GM21619 (cell line): ENCODE data around the gene GOLPH3L.
"Not testable (repeated sequence)": the region's sequence is repeated elsewhere in the genome, so short reads cannot be mapped to it uniquely, and the experiment has no call there.

Source experiments
- ATAC-seq: cut with Tn5 transposase; IDR thresholded peaks from one replicate; pipeline ENCODE4 v1.9.1; 2021; ENCODE audit not compliant: unreplicated experiment

GOLPH3L gene

DNA sequence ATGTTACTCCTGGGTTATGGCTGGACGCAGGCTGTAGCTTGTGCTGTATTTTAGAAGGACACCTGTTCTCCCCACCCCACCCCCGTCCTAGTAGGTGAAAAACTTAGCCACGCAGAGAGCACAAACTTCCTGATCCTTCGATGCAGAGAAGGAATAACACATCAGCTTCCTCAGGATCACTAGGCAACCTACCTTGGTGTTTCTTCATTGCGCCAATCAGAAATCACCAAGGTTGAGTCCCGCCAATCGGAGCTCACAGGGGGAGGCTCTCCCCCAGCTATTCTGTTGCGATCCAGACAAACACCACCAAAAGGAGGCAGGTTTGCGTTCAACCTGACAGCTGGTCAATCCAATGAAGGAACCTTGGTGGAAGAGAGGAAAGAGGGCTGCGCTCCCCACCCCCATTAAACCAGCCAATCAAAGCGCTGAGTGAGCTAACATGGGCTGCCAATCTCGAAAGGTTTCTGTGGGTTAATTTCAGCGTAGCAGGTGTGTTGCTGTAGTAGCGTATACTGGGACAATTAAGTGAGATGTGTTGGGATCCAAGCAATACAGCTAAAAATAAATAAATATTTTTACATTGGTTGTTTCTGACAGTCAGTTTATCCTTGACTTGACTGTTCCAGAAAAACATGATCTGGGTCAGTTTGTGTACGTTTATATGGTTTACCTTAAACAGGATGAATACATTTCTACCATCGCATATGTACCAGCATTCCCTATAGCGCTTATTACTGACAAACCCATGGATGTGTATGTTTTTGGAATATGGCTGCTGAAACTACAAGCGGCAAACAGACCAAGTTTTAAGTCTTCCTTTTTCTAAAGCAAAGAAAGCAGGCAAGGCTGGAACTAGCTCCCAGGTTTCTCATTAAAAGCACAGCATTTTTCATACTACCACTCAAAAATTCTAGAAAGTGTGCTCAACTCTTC is at the start of gene GOLPH3L:
TSS of gene GOLPH3L (minus strand) at position 160 of the 933 bp plus-strand sequence. CDS start 2,316 bp downstream, outside the sequence.
- peak; percentile 99 for ATAC-seq

DNA sequence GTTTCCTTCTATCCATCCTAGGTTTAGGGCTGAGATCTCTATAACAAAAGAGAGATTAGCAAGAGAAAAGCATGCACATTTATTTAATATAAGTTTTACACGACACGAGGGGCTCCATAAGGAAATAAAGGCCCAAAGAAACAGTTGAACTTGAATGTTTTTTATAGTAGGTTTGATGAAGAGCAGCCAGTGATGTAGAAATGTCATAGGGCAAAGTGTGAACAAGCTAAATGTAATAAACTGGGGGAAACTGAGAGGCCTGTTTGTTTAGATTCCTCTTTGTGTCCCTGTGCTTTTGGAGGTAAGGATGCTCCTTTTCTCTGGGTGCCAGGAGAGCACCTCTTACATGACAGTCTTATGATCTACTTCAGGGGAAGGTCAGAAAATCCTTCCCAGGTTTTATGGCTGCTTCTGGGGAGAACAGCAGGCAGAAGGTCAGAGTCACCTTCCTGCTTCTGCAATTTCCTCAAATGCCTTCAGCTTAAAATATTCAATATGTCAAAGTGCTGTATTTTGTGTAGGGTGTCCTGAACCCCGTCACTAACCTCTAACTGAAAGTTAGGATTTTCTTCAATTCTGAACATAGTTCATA is 33.3 kb upstream of the GOLPH3L start:
- ATAC-seq = no peak

DNA sequence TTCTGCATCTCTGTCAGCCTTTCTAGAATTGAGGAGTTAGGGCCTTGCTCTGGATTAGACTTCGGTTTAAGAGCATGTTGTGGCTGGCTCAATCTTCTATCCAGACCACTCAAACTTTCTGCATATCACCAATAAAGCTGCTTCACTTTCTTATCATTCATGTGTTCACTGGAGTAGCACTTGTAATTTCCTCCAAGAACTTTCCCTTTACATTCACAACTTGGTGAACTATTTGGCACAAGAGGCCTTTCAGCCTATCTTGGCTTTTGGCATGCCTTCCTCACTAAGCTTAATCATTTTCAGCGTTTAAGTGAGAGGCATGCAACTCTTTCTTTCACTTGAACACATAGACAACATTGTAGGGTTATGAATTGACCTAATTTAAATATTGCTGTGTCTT is 27.4 kb upstream of the GOLPH3L start:
- no peak for ATAC-seq

DNA sequence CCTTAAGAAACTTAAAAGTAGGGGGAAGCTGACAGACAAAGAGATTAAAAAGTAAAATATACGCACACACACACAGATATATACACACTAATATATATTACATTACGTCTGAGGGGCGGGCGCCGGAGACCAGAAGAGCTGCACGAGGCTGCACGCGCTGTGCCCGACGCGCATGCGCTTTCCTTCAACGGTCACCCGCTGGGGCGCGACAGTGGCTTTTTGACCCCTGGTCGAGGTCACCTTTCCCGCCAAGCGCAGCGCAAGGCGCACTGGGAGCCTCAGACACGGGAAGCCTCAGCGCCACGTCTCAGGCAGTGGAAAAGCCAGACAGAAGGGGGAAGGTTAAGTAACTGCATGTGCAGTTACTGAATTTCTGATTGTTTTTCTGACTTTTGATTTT is 23.7 kb upstream of the GOLPH3L start, which contains the start of gene HORMAD1:
TSS of gene HORMAD1 (minus strand) at position 193 of the 400 bp plus-strand sequence. CDS start 1,390 bp downstream, outside the sequence.
- ATAC-seq = no peak

DNA sequence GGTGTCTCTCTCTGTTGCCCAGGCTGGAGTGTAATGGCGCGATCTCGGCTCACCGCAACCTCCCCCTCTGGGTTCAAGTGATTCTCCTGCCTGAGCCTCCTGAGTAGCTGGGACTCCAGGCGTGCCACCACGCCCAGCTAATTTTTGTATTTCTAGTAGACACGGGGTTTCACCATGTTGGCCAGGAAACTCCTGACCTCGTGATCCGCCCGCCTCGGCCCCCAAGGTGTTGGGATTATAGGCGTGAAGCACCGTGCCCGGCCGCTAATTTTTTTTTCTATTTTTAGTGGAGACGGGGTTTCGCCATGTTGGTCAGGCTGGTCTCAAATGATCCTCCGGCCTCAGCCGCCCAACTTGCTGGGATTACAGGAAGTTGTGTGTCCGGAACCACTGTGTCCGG is 23.1 kb upstream of the GOLPH3L start:
- no peak for ATAC-seq

DNA sequence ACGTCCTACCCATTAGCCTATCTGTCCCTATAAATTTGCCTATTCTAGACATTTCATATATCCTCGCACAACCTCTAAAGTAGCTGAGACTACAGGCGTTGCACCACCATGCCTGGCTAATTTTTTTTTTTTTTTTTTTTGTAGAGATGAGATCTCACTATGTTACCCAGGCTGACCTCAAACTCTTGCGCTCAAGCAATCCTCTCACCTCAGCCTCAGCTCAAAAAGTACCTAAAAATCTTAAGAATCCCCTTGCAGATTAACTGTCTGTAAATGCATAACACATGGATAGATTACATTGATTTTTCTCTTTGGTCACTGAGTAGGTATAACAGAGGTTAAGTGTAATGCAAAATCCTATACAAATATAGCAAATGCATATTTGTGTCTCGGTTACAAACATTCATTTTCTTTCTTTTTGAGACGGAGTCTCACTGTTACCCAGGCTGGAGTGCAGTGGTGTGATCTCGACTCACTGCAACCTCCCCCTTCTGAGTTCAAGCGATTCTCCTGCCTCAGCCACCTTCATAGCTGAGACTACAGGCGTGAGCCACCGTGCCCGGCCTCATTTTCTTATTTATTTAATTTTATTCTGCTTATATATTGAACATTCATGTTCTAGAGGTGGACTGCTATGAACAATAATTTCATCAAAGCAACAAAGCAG is 21.4 kb upstream of the GOLPH3L start:
- ATAC-seq = no peak

DNA sequence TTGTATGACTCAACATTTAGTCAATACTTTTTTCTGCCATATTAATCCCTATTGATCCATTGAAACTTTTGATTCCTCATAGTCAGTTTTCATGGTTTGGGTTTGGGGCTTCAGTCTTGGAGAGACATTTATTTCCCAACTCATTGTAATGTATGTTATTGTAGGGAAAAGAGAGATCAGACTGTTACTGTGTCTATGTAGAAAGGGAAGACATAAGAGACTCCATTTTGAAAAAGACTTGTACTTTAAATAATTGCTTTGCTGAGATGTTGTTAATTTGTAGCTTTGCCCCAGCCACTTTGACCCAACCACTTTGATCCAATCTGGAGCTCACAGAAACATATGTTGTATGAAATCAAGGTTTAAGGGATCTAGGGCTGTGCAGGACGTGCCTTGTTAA is 12.1 kb upstream of the GOLPH3L start:
- not testable (repeated sequence) for ATAC-seq

DNA sequence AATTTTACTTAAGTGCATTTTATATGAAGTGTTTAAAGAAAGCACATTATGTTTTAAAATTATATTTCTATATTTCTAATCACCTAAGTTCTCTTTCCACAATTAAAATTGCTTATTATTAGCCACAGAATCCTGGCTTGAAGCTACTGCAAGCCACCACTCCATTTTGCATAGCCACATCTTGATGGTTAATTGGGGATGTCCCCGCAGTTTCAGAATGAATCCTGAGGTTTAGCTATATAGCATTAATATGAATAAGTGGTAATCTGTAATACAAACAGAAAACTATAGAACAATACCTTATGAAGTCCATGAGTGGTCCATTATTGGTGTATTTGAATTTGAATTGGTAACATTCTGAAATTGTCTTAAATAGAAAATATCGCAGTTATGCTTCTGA is 11.6 kb upstream of the GOLPH3L start:
- ATAC-seq = no peak

DNA sequence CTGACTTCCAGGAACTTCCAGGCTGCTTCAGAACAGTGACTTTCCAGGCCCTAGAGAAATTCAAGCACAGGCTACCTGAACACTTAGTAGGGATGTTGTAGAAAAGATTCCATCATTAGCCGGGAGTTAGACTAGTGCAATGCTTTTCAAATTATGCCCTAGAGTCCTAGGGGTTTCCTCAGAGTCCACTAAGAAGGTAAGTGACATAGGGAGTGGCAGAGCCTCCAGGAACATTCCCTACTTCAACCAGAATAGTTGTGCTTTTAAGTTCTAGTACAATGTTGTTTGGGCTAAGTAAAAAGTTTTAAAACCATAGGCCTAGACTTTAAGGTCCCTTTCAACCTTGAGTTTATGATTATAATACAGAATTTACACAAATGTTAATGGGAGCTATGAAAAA is 9.1 kb upstream of the GOLPH3L start:
- ATAC-seq = no peak

DNA sequence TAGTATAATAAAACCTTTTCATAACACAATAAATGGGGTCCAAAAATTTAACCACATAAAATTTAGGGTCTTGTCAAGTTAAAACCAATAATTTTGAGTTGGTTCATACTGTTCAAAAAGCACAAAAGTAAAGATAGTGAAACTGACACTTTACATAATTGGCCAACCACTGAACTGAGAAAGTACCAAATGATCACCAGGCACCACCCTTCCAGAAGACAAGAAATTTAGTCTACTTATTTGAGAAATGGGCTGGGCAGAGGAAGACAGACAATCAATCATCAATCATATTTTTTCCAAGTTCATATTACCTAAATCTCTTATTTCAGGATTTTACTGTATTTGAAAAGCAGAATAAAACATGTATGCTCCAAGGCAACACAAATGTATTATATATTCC is 6.5 kb upstream of the GOLPH3L start:
- no peak for ATAC-seq

DNA sequence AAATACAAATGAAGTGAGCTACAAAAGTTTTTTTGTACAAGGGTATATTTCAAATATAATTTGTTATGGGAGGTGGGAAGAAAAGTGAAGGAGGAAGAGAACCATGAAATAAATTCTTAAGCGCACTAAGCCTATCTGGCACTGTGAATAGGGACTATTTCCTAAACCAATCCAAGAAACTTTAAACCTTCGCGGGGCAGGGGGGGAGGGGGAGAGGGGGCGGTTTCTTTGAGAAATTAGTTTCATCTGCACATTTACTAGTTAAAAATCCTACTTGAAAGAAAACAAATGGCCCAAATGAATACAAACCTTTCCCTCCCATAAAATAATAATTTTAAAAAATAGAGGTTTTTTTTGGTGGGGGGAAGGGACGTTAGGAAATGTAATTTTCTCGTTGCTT is 364 bp downstream of the GOLPH3L start:
- ATAC-seq = no peak

DNA sequence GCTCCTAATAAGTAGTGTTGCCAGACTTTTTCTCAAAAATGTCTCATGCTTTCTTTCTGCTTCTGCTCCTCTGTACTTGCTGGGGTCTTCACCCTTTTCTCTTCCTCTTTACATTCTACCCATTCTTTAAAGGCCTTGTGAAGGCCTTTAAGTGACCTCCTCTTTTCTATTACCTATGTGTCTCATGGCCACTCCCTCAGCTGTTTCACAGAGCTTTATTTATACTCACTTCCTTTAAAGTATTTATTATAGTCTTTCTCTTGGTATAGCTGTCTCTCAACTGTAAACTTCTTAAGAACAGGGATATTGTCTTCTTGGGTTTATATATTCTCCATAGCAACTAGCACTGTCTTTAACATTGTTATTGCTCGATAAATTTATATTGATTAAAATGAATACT is 792 bp downstream of the GOLPH3L start:
- ATAC-seq = no peak

DNA sequence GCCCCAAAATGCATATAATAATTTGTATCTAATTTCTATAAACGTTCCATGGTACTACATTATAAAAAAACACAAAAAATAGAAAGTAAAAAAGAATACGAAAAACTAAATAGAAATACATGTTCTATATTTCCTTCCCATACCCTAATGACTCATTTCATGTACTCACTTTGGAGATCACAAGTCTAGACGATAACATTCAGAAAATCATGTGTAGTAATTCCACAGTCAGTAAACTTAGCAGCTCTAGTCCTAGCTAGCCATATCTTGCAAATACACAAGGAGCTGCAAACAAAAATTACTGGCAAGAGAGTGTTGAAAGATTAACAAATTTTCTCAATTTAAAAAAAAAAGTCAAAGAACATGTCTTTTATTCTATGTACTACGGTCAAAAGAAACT is 1.4 kb downstream of the GOLPH3L start:
- no peak for ATAC-seq

DNA sequence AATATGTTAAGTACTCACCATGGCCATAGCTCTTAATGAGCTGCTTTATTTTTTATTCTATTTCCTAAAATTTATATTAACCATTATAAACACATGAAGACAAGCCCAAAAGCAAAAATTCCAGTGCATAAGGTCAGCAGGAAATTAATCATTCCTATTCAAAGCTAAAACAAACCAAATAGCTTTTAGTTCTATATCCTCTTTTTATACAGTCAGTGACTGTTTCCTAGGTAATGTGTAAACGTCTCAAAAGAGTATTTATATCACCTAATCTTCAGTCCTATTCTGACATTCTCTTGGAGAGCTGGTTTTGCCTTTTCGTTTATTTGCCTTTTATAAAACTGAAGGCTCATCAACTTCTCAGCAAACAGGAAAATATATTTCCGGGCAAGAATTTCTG is 4.2 kb downstream of the GOLPH3L start:
- no peak for ATAC-seq

DNA sequence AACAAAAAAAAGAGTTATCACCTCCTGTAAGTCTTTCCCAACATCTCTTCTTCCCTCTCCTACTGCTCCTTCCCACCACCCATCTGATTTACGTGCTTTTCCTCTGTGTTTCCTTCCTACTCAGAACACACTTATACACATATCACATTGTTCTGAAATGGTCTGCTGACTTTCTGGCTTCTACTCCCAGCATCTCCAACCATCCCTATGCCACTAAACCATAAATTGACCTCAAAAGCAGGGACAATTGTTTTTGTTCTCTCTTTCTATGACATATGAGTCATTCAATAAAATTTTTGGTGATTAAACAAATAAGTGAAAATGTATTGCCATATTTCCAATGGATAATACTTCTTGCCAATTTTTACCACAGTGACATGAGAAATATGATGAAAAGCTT is 8.2 kb downstream of the GOLPH3L start:
- no peak for ATAC-seq

DNA sequence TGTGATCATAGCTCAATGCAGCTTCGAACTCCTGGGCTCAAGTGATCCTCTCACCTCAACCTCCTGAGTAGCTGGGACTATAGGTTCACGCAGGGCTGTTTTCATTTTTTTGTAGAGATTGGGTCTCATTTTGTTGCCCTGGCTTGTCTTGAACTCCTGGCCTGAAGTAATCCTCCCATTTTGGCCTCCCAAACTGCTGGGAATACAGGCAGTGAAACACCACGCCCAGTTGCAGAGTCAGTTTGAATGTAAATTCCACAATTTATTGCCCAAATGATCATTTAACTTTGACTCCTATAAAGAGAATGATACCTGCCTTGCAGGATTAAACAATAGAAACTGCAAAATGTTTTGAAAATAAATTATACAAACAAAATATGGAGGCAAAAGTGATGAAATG is 10.7 kb downstream of the GOLPH3L start:
- ATAC-seq = no peak

DNA sequence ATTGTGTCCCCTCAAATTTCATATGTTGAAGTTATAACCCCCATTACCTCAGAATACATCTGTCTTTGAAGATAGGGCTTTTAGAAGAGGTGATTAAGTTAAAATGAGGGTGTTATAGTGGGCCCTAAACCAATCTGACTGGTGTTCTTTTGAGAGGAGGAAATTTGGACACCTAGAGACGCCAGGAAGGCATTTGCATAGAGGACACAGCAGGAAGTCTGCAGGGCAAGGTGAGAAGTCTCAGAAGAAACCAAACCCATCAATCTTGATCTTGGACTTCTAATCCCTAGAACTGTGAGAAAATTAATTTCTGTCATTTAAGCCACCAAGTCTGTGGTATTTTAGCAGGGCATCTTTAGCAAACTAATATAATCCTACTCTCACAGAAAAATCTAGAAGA is 13.0 kb downstream of the GOLPH3L start:
- no peak for ATAC-seq

DNA sequence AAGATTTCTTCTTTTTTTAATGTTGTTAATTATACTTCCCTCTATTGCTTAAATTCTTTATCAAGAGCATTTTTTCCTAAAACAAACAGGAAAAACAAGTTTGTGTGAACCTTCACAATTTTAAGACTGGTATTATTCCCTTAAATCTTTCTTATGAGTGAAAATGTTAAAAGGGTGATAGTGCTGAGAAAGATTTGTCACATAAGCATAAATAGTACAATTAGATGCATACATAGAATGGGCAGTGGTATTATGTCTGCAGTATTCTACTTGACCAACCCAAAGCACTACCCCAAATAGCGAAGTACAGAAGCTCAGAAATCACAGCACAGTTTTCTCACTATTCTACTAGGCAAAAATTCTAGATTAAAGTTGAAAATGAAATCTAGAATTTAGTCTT is 18.0 kb downstream of the GOLPH3L start:
- ATAC-seq = no peak

DNA sequence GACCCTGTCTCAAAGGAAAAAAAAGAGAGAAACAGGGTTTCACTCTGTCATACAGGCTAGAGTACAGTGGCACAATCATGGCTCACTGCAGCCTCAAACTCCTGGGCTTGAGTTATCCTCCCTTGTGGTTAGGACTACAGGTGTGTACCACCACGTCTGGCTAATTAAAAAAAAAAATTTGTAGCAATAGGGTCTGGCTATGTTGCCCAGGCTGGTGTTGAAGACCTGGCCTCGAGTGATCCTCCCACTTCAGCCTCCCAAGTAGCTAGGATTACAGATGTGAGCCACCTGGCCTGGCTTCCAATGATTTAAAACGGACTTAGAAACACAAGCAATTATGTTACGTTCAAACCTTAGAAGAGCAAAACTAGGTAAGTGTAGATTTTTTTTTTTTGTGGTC is 22.1 kb downstream of the GOLPH3L start:
- ATAC-seq = no peak

DNA sequence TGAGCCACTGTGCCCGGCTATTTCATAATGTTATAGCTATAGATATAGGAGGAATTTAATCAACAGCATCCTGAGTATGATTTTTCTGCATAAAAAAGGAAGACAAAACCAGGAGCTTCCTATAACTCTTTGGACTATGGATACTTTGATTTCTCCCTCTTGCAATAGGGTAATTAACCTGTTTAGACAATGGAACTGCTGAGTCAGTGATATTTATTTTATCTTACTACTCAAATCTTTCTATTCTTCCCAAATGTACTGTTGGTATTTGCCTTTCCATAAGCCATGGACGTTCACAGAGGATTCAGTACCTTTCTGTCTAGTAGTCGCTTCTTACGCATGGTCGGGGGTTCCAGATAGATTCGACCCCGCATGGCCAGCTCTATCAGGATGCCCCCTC is 33.6 kb downstream of the GOLPH3L start:
- ATAC-seq = no peak

DNA sequence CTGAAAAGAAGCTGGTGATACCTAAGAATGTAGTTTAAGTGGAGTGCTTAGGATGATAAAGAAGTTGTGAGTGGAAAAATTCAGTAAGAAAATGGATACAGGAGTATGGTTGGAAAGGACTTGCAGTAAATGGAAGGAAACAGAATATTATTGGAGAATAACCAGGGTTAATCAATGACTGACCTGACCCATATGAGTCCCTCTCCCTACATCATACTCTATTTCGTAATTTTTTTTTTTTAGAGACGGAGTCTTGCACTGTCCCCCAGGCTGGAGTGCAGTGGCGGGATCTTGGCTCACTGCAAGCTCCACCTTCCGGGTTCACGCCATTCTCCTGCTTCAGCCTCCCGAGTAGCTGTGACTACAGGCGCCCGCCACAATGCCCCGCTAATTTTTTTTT is 34.1 kb downstream of the GOLPH3L start:
- ATAC-seq = no peak

DNA sequence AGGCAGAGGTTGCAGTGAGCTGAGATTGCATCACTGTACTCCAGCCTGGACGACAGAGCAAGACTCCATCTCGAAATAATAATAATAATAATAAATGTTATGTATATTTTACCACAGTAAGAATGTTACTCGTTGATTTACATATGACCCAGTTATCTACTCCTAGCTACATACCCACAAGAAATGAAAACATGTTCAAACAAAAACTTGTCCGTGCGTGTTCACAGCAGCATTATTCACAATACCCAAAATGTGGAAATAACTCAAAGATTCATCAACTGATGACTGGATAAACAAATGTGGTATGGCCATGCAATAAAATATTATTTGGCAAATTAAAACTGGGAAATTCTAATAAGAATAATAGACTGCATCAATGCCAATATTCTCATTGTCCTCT is 35.8 kb downstream of the GOLPH3L start:
- ATAC-seq = no peak
